GM19468 (cell line): ENCODE results near the gene TRIP10.
"Not testable (repeated sequence)": the region's sequence is repeated elsewhere in the genome, so short reads cannot be mapped to it uniquely, and the experiment has no call there.

Experiments
- ATAC-seq: cut with Tn5 transposase; IDR thresholded peaks from one replicate; pipeline ENCODE4 v1.9.1; 2021; ENCODE audit warnings: mild to moderate bottlenecking, moderate library complexity, moderate number of reproducible peaks; ENCODE audit not compliant: unreplicated experiment; ENCODE audit errors: extremely low read depth

Gene TRIP10

DNA sequence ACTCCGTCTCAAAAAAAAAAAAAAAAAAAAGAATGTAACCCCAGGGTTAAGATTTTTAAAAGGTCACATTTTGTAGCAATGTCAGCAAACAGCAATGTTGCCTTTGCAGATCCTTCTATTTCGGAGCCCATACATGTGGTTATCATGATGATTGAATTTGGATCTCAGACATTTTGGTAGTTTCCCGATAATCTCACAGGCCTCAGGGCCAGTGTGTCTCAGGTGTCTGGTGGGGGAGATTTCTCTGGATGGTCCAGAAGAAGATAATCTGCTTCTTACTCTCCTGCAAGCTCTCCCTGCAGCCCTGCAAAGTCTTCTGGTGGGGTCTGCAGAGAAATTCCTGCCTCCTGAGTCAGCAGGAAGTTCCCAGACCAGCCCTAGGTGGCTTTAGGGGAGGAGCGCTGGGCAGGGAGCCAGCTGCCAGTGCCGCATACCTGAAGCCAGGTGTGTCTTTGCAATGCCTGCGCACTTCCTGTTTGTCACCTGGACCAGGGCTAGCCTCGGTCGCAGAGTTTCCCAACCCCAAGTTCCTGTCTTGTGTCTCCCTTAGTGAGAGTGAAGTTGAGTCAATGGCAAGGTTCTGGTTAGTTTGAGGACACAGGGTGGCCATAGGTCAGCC is 26.4 kb downstream of the TRIP10 start:
- ATAC-seq = no peak

DNA sequence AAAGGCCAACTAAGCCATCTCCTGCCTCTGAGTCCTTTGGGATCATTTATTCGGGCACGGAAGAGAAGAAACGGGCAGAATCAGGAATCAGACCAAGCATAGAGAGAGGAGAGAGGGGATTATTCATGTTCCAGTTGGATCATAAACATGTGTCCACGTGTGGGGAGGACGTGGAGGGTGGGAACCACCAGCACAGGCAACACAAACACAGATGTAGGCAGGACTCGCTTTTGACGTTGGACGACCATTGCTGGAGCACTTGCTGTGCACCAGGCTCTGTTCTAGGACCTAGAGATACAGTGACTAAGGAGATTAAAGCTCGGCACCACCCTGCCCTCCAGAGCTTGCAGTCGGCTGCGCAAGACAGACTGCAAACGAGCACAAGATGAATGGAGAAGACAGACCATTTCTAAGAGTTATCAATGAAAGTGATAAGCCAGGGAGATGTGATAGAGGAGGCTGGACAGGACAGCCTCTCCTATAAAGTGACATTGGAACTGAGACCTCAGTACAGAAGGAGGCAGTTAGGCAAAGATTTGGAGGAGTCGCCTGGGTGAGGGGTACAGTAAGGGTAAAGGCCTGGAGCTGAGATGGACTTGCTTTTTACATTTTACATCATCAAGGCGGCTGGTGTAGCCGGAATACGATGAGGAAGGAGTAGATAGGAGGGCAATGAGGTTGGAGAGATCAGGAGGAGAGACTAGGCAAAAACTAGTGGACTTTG is 27.0 kb downstream of the TRIP10 start:
- no peak for ATAC-seq

DNA sequence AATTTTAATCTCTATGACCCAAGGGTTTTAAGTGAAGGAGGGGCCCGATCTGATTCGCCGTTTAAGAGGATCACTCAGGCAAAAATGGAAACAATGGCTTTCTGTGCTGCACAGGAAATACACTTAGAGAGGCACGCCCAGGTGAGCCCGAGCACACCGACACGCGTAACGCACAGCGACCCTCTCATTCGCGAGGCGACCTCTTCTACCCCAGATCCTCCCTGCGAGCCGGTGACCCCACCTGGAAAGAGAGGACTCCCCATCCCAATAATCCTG is 27.5 kb downstream of the TRIP10 start:
- no peak for ATAC-seq

DNA sequence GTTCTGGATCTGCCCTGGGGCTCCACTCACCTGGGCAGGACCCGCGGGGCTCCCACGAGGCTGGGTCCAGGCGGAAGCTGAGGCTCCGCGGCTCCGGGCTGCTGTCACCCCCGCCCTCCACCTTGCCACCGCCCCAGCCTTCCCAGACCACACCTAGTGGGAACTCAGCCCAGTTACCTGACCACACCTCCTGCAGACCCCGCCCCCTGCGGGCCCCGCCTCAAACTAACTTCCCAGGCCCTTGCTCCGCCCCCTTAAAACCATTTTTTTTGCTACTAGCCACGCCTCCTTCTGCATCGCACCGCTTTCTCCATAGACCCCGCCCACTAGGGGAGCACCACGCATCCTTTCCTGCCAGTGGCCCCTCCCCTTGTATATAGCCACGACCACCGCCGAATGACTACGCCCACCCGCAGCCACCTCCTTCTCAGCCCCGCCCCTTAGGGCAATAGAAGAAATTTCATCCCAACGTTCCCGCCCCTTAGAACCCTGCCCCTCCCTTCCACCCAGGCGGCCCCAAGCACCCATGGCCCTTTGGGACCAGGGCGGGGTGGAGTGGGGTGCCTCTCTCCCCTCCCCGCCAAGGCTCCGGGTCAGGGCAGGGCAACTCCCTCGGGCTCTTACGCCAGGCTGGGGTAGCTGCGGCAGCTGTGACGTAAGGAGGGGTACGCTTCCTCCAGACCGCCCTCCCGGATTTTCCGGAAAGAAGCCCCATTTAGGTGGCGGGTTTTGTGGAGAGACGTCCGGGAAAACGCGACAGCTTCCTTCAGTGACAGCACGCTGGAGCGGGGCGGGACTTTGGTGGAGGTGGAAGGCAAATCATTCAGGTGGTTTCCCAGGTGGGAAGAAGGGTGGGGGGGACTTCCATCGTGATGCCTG is 28.1 kb downstream of the TRIP10 start, which contains the start of gene SH2D3A:
Gene SH2D3A (minus strand): TSS at position 79 of the 879 bp plus-strand sequence. CDS start 3,687 bp downstream, outside the sequence.
- peak; percentile 67 for ATAC-seq

DNA sequence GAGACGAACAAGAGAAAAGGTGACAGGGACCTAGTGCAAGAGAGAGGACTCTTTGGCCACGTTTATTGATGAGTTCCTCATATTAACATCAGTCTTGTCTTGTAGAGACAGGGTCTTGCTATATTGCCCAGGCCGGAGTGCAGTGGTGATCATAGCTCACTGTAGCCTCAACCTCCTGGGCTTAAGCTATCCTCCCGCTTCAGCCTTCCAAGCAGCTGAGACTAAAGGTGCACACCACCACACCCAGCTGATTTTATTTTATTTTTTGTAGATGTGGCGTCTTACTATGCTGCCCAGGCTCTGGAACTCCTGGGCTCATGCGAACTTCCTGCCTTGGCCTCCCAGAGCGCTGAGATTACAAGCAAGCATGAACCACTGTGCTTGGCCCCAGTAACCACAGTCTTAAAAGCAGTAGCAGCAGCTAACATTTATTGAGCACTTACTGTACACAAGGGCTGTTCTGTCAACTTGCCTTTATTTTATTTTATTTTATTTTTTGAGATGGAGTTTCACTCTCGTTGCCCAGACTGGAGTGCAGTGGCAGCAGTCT is 28.8 kb downstream of the TRIP10 start:
- no peak for ATAC-seq

DNA sequence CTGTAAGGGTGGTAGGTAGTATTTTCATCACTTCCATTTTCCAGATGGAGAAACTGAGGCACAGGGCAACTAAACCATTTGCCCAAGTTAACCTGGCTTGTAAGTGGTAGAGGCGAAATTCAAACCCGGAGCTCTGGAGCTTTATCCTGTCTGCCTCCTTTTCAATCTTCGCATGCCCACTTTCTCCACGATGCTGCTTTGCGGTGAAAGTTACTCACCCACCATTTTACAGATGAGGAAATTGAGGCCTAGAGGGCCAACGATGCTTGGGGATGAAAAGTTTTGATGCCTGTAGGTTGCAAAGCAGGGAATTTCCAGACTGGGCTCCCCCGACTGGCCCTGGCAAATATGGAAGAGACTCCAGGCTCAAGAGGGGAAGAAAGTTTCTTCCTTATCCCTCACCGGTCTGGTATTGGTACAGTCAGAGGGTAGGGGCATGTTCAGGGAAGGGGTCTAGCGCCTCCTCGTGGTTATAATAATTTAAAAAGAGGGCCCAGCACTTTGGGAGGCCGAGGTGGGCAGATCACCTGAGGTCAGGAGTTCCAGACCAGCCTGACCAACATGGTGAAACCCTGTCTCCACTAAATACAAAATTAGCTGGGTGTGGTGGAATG is 29.6 kb downstream of the TRIP10 start:
- ATAC-seq = no peak

DNA sequence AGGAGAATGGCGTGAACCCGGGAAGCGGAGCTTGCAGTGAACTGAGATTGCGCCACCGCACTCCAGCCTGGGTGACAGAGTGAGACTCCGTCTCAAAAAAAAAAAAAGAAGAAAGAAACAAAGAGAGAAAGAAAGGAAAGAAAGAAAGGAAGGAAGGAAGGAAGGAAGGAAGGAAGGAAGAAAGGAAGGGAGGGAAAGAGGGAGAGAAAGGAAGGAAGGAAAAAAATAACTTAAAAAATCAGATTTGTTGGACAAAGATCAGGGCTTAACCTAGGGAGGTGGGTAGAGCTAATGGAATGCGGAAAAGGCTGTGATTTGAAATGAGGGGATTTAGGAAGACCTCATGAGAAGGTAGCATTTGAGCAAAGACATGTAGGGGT is 32.2 kb downstream of the TRIP10 start:
- ATAC-seq = not testable (repeated sequence)

DNA sequence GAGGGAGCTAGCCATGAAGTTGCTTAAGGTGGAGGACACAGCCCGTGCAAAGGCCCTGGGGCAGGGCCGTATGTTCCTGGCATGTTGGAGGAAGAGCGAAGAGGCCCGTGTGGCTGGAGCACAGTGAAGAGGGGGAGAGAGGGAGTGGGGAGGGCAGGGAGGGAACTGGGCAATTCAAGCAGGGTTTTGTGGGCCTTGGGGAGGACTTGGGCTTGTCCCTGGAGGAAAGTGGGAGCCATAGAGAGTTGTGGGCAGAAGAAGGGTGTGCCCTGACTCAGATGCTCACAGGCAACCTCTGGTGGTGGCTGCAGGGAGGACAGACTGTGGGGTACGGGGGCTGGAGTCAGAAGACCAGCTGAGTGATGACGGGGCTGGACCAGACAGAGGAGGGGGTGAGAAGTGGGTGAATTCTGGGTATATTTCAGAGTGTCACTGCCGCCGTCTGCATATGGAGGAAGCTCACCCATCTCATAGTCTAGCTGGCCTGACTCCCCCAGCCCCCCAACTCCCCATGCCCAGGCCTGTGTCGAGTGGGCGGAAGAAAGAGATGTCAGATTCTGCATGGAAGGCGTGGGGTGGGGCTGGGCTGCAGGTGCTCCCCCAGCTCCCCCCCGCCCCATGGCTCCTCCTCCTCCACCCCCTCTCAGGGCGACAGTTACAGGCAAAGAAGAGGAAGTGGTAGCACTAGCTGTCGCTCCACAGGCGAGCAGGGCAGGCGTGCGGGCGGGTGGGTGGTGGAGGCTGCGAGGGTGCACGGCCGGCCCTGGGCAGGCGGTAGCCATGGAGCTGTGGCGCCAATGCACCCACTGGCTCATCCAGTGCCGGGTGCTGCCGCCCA is 32.8 kb downstream of the TRIP10 start, which contains the start of gene VAV1:
Gene VAV1 (plus strand): TSS at position 681 of the 838 bp plus-strand sequence. CDS start 100 bp downstream, at position 781.
- no peak for ATAC-seq

DNA sequence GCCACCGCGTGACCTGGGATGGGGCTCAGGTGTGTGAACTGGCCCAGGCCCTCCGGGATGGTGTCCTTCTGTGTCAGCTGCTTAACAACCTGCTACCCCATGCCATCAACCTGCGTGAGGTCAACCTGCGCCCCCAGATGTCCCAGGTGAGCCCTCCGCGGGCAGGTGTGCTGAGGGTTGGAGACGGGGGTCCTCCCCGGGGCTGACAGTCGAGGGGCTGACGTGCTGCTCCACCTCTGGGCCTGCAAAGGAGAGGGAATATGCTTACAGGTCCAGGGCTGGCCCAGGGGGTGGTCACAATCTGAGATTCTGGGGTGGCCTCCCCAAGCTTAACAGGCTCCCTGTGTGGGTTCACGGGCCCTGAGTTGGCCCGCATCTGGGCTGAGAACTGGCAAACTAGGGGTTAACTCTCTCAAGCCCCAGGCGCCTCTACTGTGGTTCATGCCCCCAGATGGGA is 33.4 kb downstream of the TRIP10 start:
- no peak for ATAC-seq

DNA sequence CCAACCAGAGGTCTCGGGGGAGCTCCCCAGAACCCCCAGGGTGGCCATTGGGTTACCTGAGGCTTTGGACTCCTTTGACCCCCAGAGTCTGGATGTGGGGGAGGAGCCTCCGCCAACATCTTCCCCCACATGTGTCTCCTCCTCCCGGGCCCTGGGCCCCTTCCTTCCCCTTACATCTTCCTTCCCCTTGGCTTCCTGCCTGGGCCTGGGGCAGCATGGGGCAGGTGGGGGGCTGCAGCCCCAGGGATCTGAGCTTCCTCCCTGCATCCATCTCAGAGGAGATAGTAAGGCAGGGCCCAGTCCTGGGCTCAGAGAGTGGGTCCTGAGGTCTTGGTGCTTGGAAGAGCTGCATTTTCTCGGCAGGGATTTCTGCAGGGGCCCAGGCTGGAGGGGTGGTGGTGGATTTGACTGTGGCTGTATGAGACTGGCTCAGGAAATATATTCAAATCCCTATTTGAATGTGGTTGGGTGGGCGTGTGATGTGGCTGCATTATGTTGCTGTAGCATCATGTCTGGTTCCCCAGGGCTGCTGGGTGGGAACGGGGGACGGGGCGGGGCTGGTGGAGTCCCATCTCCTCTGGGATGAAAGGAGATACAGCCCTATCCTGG is 33.9 kb downstream of the TRIP10 start:
- ATAC-seq = no peak

DNA sequence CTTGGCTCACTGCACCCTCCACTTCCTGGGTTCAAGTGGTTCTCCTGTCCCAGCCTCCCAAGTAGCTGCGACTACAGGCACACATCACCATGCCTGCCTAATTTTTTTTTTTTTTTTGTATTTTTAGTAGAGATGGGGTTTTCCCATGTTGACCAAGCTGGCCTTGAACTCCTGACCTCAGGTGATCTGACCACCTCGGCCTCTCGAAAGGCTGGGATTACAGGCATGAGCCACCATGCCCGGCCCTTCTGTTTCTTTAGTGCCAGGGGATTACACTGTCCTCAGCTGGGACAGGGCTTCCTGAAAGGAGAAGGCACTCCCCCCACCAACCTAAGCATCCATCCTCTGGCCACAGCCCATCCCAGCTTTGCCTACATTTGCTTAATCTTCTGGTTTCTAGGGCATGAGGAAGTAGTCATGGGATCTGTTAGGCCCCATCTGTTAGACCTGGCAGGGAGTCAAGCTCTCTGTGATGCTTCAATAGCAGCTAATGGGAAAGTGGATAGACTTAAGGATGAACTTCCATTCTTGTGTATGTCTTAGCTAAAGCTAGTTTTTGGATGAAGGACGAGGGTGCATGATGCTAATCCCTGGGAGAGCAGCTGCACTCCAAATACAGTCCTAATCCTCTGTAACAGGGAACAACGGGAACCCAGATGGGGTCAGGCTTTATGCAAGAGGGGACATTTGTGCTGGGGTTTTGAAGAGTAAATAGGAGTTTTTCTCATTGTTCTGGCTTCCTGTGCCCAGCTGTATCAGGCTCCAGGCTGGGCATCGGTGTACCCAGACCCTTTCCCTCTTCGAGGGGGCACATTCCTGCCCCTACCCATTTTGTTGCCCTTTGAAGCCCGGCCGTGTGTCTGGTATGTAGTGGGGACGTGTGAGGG is 35.6 kb downstream of the TRIP10 start:
- no peak for ATAC-seq

DNA sequence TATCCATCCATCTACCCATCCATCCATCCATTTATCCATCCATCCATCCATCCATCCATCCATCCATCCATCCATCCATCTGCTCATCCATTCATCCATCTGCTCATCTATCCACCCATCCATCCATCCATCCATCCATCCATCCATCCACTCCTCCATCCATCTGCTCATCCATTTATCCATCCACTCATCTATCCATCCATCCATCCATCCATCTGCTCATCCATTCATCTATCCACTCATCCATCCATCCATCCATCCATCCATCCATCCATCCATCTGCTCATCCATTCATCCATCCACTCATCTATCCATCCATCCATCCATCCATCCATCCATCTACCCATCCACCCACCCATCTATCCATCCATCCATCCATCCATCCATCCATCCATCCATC is 36.6 kb downstream of the TRIP10 start:
- ATAC-seq = not testable (repeated sequence)

DNA sequence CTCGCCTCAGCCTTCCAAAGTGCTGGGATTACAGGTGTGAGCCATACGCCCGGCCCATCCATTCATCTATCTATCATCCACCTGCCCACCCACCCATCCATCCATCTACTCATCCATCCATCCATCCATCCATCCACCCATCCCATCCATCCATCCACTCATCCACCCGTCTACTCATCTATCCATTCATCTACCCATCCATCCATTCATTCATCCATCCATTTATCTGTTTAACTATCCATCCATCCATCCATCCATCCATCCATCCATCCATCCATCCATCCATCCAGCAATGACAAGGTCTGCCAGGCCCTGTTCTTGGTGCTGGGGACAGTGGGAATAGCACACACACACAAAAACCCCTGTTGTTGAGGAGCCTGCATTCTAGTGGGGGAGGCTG is 37.5 kb downstream of the TRIP10 start:
- no peak for ATAC-seq

DNA sequence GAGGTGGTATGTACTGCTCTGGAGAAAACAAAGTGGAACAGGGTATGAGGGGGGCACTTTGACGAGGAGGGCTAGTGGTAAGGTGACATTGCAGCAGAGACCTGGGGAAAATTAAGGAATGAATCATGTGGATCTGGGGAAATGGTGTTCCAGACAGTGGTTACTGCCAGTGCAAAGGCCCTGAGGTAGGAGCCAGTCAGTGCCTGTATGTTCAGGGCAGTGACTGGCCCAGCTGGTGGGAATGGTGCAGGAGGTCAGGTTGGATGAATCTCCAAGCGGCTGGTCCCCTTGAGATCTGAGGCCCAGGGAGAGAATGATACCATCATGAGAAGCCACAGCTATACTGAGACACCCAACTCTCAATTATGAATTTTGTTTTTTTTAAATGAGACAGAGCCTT is 38.0 kb downstream of the TRIP10 start:
- no peak for ATAC-seq

DNA sequence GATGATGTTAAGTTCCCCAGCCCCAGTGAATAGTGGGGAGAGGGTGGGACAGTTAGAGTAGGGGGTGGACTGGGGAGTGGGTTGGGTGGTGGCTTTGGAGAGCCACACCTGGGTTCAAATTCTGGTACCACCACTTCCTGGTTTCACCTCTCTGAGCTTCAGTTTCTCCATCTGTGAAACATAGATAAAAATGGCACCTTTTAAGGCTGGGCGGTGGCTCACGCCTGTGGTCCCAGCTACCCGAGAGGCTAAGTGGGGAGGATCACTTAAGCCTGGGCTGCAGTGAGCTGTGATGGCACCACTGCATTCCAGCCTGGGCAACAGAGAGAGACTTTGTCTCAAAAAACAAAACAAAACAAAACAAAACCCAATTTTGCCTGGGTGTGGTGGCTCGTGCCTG is 38.9 kb downstream of the TRIP10 start:
- ATAC-seq = no peak

DNA sequence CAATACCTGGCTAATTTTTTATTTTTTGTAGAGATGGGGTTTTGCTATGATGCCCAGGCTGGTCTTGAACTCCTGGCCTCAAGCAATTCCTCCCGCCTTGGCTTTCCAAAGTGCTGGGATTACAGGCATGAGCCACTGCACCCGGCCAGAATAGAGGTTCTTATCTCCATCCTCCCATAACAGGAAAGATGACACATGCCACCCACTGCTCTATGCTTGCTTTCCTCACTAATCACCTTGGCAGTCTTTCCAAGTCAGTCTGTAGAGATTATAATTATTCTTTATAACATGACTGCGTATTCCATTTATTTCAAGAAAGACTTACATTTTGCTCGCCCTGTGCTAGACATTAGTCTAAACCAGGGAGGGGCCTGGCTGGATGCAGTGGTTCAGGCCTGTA is 39.7 kb downstream of the TRIP10 start:
- no peak for ATAC-seq

DNA sequence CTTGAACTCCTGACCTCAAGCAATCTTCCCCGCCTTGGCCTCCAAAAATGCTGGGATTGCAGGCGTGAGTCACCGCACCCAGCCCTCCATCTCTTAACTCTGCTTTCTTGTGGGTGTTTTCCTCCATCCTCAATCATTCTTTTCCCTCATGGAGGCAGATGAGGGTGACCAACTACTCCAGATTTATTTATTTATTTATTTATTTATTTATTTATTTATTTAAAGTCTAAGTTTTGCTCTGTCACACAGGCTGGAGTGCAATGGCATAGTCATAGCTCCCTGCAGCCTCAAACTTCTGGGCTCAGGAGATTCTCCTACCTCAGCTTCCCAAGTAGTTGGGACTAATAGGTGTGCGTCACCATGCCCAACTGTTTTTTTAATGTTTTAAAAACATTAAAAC is 47.9 kb downstream of the TRIP10 start:
- no peak for ATAC-seq

DNA sequence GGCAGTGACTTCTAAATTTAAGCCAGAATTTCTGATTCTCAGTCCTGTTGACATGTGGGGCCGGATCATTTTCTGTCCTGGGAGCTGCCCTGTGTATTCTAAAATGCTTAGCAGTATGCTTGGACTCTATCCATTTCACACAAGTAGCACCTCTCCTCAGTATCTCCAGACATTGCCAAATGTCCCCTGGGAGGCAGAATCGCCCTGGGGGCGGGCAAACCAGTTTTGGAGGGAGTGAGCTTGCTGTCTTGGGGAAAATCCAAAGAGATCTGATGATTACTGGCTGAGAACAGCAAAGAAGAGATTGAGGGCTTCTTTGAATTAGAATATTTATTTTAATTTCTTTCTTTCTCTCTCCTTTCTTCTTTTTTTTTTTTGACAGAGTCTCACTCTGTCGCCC is 49.4 kb downstream of the TRIP10 start:
- no peak for ATAC-seq
